GM12874 (cell line): ENCODE data around the gene HMX3.

Source experiments
- TF ChIP-seq, protein P1 (sequence below): IDR thresholded peaks from 2 replicates; pipeline ENCODE4 v1.5.1; 2011; ENCODE audit warnings: low read depth, mild to moderate bottlenecking, control low read depth, low read length, moderate library complexity; ENCODE audit not compliant: insufficient read depth

Gene HMX3

DNA sequence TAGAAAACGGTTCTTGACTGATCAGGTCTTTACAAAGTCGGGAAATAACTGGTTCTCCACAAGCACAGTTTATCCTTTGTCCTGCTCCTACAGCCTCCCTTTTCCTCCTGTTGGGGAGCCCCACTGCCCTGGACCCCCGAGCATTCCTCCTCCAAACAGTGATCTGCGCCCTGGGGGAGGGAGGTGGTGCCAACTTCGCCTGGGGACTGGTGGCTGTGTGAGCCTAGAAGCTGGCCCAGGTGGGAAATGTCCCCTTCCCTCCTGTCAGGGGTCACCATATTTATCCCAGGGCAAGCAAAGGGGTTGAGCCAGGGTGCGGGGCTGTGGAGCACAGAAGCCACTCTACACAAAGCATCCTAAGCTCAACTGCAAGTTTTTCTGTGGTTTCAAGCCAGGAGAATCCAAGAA lies 5.2 kb downstream of the HMX3 start:
- TF ChIP-seq, protein P1, sequence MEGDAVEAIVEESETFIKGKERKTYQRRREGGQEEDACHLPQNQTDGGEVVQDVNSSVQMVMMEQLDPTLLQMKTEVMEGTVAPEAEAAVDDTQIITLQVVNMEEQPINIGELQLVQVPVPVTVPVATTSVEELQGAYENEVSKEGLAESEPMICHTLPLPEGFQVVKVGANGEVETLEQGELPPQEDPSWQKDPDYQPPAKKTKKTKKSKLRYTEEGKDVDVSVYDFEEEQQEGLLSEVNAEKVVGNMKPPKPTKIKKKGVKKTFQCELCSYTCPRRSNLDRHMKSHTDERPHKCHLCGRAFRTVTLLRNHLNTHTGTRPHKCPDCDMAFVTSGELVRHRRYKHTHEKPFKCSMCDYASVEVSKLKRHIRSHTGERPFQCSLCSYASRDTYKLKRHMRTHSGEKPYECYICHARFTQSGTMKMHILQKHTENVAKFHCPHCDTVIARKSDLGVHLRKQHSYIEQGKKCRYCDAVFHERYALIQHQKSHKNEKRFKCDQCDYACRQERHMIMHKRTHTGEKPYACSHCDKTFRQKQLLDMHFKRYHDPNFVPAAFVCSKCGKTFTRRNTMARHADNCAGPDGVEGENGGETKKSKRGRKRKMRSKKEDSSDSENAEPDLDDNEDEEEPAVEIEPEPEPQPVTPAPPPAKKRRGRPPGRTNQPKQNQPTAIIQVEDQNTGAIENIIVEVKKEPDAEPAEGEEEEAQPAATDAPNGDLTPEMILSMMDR: no peak

DNA sequence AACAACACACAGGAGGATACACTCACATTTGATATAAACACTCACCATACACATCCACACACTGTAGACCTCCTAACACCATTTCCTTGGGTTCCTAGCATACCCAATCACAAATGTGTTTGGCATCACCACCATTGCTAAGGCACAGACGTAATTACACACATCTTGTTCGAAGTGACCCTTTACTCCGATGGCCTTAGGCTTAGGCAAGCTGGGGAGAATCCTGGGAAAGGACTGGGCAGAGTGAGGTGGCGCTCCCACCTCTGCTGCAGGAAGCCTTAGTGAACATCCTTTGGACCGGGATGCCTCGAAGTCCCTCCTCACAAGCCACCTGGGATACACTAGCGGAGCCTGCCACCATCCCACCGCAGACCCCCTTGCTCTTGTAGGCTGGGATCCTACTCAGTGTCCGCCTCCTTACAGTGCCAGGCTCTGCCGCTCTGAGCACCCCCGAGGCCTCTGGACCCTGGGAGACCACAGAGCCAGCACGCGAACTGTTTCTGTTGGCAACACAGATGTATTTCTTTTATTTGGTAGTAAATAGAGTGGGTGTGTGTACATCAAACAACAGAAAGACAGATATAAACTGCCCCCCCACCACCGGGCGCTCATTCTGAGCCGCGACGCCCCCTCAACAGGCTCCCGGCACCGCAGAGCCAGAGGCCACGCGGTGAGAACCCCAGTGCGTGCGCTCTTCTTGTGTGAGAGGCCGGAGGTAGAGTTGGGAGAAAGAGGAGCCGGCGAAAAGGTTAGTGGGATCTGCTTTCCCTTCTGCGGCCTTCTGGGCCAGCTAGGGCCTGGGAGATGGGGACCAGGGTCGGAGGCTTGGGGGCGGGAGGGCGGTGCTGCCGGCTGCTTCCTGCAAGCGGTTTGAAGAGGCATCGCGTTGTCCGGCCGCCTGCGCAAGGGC lies 6.3 kb downstream of the HMX3 start:
- TF ChIP-seq, protein P1: no peak

DNA sequence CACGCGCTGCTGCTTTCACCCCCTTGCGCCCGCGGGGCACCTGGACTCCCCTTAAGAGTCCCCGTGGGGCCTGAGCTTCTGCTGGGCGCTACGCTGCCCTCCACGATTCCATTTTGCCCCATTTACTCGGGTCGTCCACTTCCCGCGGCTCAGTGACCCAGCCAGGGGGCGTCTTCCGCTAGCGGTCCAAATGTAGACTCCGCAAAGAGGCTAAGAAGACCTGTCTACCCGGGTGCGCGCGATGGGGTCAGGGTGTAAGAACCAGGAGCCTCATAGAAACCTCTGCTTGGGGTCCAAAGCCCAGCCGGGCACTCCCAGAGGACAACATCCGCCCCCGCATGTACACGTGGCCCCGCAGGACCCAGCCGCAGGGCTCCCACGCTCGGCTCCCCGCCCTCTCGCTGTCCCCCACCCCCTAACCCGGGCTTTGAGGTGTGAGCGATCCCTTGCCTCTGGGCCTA lies 7.0 kb downstream of the HMX3 start:
- TF ChIP-seq, protein P1: no peak

DNA sequence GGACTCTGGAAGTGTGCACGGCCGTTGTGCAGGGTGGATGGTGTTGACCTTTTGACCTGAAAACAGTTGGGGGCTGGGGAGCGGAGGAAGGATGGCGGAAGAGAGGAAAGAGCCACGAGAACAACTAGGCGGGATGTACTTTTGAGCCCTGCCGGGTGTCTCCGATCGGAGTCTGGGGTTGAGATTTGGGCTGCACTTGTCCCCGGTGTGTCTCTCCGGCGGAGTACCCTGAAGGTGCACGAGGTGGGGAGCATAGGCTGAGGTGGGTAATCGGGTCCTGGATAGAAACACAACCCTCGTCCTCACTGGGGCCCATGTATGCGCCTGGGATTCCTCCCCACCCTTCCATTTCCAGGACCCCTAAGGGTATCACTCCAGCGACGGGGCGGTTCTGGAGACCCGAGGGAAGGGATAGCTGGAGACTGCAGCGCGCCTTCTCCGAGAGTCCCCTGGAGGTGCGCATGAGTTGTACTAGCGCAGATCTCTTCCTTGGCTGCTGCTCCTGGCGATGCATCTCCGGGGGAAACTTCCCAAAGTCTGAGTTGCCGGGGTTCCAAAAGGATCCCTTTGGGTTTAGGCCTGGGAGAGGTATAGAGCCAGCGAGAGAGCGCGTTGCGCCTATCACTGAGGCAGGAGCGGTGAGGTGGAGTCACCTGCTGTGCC lies 7.5 kb downstream of the HMX3 start:
- TF ChIP-seq, protein P1: no peak

DNA sequence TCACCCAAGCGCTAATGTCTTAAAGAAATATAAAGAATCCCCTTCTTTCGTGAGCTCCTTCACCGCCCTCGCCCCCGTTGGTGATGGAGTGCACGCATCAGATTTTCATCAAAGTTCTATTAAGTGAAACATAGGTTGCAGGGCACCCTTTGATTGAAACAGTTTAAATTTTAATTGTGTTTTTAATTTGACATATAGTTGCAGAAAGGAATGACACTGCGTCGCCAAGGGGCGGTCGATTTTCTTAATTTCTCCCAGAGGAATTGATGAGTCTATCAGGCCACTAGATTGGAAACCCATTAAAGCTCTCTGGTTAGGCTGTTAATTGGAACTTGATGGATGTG lies 8.0 kb downstream of the HMX3 start:
- TF ChIP-seq, protein P1: no peak

DNA sequence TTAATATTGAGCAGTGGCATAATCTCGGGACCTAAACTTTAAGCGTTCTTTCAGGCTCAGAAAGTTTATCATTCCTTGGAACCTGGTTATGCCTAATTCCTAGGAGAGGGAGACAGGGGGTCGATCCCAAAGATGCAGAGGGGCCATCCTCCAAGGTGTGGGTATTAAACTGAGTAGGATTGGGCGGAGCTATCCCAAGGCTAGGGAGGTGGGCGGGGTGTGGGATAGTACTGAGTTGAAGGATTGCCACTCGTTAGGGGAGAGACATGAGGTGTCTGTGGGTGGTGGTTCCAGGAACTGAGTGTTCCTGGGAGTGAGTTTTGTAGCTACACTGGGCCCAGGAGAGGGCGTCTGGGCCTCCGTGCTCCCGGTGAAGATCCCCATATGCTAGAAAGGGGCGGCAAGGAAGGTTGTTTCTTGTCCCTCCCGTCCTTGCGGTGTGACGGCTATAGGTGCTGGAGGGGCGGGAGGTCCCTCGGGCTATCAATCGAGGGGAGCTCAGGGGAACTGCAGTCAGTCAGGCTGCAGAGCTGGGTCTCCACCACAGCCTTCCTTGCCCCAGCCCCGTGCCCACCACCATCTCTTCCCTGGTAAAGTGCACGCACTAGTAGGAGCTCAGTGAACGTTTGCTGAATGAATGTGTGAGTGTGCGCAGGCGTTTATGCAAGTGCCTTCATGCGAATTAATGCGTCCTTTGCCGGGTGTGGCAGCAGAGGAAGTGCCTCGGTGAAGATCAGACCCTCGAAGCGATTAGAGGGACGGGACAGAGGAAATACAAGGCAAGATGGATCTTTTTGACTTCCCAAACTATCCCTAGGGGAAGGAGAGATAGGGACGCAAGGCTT lies 9.1 kb downstream of the HMX3 start:
- TF ChIP-seq, protein P1: no peak

DNA sequence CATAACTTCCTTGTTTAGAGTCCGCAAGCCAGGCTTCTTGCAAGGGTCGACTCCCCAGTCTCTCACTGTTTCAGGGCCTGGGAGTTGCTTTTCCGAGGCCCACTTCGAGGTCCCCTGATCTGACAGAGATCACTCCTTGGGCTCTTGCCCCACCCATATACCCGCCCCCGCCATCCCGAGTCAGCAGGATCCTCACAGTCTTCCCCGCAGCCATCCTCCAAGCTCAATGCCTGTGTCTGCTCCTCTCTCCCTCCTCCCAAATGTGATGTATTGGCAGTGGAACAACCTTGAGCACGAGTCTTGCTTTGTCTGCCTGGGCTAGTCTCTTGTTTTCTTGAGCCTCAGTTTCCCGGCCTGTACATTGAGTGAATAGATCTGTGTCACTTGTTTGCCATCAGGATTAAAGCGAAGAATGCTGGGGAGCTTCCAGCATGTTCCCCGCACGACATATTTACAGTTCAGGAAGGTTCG lies 9.8 kb downstream of the HMX3 start:
- TF ChIP-seq, protein P1: no peak
